Type B pancreatic cell (in vitro differentiated cells): ENCODE results near the gene ABHD16B. TPM values are rescaled to one million over a fixed set of nuclear protein-coding genes. Genes with fewer than 3 reads are reported as not detected.
"Not testable (repeated sequence)": the region's sequence is repeated elsewhere in the genome, so short reads cannot be mapped to it uniquely, and the experiment has no call there.

Source experiments
- DNase-seq: peaks from one replicate; pipeline ENCODE4 v3.0.0; 2021; ENCODE audit warnings: mixed read lengths; ENCODE audit not compliant: unreplicated experiment; ENCODE audit errors: extremely low spot score
- H3K27ac Mint-ChIP-seq: 2 replicates; pipeline ENCODE4 v1.8.0; 2021; ENCODE audit warnings: mild to moderate bottlenecking, mixed read lengths
- H3K27me3 Mint-ChIP-seq: 2 replicates; pipeline ENCODE4 v1.8.0; 2021; ENCODE audit warnings: mixed read lengths
- H3K36me3 Mint-ChIP-seq: 2 replicates; pipeline ENCODE4 v1.8.0; 2021; ENCODE audit warnings: mixed read lengths
- H3K4me1 Mint-ChIP-seq: one replicate; pipeline ENCODE4 v1.8.0; 2021; ENCODE audit warnings: mixed read lengths; ENCODE audit not compliant: unreplicated experiment
- H3K4me3 Mint-ChIP-seq: 2 replicates; pipeline ENCODE4 v1.8.0; 2021; ENCODE audit warnings: mild to moderate bottlenecking, mixed read lengths
- H3K9me3 Mint-ChIP-seq: 2 replicates; pipeline ENCODE4 v1.8.0; 2021; ENCODE audit warnings: mixed read lengths
- CTCF ChIP-seq: fragments of 200-600 bp; sonication (generic); conservative IDR thresholded peaks from 2 replicates; pipeline ENCODE4 v1.5.0; 2021; ENCODE audit warnings: antibody characterized with exemption, mild to moderate bottlenecking
- total RNA-seq: library from RNA; stranded (reverse); gene quantifications from 2 replicates; pipeline ENCODE4 v1.2.1, GENCODE V29; 2021; ENCODE audit warnings: low replicate concordance

ABHD16B gene
- total RNA-seq, 1 donor from 2014 or later = not detected

DNA sequence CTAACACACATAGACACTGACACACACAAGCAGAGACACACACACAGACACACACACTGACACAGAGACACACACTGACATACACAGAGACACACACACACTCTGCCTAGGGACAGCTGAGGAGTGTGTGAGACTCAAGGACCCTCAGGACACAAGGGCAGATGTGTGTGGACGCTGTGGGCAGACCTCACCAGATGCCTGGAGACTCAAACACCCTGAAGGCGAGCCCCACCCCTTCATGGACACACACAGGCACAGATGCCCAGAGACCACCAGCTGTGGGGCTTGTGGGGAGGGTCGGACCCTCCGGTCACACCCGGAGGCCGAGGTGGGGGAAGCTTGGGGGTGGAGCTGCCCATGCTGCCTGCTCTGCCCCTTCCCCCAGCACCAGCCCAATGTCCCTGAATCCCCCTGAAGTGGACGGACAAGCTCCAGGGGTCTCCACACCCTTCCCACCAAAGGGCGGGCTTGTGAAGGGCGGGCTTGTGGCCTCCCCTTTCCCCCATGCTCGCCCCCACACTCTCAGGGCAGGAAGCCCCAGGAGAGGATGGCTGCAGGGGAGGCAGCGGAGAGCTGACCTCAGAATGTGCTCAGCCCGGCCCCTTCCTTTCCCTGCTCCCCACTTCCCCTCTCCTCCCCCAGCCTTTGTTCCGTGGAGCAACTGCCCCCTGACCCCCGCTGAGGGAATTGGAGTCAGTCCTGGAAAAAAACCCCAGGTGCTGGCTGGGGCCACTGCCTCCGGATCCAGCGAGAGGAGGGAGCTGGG lies 13.9 kb upstream of the ABHD16B start:
- no peak for DNase-seq
- peaks cover 3% of the 10 kb centered on the region for H3K4me1 Mint-ChIP-seq
- H3K9me3 Mint-ChIP-seq = no peaks in the 10 kb centered on the region
- H3K27ac Mint-ChIP-seq = no peak overlapping the region
- no peaks in the 10 kb centered on the region for H3K27me3 Mint-ChIP-seq
- H3K36me3 Mint-ChIP-seq = no peaks in the 10 kb centered on the region
- no peak for TF ChIP-seq CTCF
- no peak overlapping the region for H3K4me3 Mint-ChIP-seq

GRCh38 chr20:63848003-63848911 lies 13.0 kb upstream of the ABHD16B start:
- DNase-seq = no peak
- no peaks in the 10 kb centered on the region for H3K27me3 Mint-ChIP-seq
- no peak overlapping the region for H3K4me3 Mint-ChIP-seq
- no peak overlapping the region for H3K27ac Mint-ChIP-seq
- TF ChIP-seq CTCF = no peak
- no peaks in the 10 kb centered on the region for H3K9me3 Mint-ChIP-seq
- peaks cover 3% of the 10 kb centered on the region for H3K4me1 Mint-ChIP-seq
- no peaks in the 10 kb centered on the region for H3K36me3 Mint-ChIP-seq

DNA sequence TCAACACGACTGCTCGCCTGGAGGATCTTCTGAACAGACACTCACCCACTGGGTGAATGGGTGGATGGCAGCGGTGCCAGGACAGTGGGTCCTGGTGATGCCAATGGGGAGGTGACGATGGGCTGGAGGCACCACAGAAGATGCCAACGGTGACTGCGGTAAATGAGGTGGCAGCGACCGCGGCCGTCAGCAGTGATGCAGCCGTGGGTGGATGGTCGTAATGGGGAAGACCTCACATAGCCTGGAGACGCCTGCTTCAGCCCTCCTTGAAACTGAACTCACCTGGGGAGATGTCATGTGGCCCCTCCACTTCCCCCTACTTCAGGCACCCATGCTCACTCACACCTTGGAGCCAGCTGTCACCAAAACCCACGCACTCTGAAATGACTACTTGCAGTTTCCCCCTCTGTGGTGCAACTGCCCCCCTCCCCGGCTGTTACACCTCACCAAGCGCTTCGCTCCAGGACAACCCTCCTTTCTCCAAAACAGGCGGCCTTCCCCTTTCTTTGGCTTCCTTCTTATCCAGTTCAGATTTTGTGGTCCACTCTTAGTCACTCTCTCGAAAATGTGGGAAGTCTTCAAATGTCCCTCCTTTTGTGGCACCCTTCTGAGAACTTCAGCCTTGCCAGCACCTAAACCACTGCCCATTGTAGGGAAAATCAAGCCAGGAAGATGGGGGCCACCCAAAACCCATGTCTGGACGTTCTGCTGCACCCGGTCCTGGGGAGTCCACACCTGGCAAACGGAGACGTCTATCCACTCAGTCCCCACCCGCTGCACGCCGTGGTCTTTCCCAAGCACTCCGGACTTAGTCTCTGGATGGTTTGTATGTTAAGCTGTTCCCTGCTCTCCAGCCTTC lies 10.4 kb upstream of the ABHD16B start:
- Mint-ChIP-seq H3K36me3 (no peaks in the 10 kb centered on the region), H3K27me3 (no peaks in the 10 kb centered on the region), H3K9me3 (no peaks in the 10 kb centered on the region), H3K4me3 (no peak overlapping the region), H3K4me1 (peaks cover 3% of the 10 kb centered on the region), H3K27ac (no peak overlapping the region)
- DNase-seq = no peak
- no peak for TF ChIP-seq CTCF

GRCh38 chr20:63851548-63851943 lies 9.8 kb upstream of the ABHD16B start:
- not testable (repeated sequence) for H3K4me3 Mint-ChIP-seq, H3K36me3 Mint-ChIP-seq, H3K27ac Mint-ChIP-seq, H3K9me3 Mint-ChIP-seq, DNase-seq, H3K4me1 Mint-ChIP-seq, H3K27me3 Mint-ChIP-seq

DNA sequence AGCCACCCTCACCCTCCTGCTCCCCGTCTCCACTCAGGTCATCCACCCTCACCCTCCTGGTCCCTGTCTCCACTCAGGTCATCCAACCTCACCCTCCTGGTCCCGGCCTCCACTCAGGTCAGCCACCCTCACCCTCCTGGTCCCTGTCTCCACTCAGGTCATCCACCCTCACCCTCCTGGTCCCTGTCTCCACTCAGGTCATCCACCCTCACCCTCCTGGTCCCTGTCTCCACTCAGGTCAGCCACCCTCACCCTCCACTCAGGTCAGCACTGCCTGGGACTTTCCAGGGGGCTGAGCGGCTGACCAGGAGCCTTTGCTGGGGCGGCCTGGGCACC lies 7.6 kb upstream of the ABHD16B start:
- not testable (repeated sequence) for H3K4me3 Mint-ChIP-seq, DNase-seq, H3K9me3 Mint-ChIP-seq

DNA sequence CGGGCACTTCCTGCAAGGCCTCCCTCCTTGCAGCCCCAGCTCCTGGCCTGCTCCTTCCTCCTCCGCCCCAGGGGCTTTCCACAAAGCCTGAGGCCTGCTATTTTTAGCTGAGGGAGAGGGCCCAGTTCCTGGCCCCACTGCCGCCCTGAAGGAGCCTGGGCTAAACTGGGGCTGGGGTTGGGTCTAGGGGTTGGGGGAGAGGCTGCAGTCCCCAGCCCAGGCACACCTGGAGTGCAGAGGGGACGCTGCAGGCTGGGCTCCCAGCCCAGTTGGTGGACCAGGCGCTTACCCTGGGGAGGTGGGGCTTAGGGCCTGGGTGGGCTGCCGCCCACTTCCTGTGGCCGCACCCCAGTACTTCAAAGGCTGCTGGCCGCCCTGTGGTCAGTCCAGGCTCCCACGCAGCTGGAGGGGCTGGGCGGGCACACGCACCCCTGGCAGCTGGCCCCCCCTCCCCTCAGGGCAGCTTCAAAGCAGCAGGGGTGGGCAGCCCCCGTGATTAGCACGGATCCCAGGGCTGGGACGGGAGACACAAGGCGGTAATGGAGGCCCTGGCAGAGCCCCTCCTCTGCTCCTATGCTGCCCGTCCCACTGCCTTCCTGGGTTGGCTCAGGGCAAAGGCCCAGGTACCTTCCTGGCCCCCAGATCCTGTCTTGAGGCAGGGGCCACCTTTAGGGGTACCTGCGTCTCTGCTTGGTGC lies 7.1 kb upstream of the ABHD16B start:
- Mint-ChIP-seq H3K9me3 (no peaks in the 10 kb centered on the region), H3K36me3 (no peaks in the 10 kb centered on the region), H3K27ac (no peak overlapping the region), H3K27me3 (no peaks in the 10 kb centered on the region), H3K4me3 (no peak overlapping the region), H3K4me1 (peaks cover 12% of the 10 kb centered on the region)
- no peak for DNase-seq
- no peak for TF ChIP-seq CTCF

More for the DNA sequence above, 7.6 kb upstream of the ABHD16B start:
- peaks cover 12% of the 10 kb centered on the region for H3K4me1 Mint-ChIP-seq
- H3K27me3 Mint-ChIP-seq, H3K27ac Mint-ChIP-seq, H3K36me3 Mint-ChIP-seq: not testable (repeated sequence)
